Measurements from ENCODE around the gene CPED1.
"Not testable (repeated sequence)": the region's sequence is repeated elsewhere in the genome, so short reads cannot be mapped to it uniquely, and the experiment has no call there.

CPED1 gene

GRCh38 chr7:120981117-120981516 is 7.4 kb upstream of the CPED1 start:
- no peak for DNase-seq

DNA sequence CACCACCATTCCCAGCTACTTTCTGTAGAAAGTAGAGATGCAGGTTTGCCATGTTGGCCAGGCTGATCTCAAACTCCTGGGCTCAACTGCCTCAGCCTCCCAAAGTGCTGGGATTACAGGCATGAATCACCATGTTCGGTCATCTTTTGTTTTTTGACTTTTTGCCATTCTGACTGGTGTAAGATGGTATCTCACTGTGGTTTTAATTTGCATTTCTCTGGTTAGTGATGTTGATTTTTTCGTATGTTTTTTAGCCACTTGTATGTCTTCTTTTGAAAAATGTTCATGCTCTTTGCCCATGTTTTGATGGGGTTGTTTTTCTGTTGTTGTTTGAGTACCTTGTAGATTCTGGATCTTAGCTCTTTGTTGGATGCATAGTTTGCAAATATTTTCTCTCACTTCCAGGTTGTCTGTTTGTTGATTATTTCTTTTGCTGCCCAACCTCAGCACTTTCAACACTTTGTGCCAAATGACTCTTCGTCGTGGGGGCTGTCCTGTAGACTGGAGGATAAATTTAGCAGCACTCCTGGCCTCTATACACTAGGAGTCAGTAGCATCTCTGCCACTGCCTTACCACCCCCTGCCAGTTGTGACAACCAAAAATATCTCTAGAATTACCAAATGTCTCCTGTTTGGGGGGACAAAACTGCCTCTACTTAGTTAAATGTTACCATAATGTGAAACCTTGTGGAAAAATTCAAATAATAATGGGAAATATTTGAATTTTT is 6.5 kb upstream of the CPED1 start:
- no peak for DNase-seq

DNA sequence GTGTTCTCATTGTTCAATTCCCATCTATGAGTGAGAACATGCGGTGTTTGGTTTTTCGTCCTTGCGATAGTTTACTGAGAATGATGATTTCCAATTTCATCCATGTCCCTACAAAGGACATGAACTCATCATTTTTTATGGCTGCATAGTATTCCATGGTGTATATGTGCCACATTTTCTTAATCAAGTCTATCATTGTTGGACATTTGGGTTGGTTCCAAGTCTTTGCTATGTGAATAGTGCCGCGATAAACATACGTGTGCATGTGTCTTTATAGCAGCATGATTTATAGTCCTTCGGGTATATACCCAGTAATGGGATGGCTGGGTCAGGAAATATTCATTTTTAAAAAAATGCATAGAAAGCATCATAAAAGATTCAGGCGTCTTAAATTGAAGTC is 4.9 kb upstream of the CPED1 start:
- DNase-seq = not testable (repeated sequence)

GRCh38 chr7:120984406-120984805 is 4.1 kb upstream of the CPED1 start:
- no peak for DNase-seq

- DNase-seq = no peak
Observed at GRCh38 chr7:120985130-120985758, 3.3 kb upstream of the CPED1 start.

DNA sequence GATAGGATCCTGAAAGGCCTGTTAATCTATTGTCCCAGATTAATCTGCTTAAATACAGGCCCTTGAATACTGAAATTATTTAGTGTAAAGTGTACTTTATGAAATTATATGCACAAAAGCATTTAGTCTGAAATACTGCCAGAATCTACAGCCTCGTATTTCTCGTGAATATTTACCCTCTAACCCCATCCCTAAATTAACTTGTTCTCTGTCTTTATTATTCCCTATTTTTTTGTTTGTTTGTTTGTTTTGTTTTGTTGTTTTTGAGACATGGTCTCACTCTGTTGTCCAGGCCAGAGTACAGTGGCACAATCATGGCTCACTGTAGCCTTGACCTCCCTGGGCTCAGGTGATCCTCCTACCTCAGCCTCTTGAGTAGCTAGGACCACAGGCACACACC is 2.7 kb upstream of the CPED1 start:
- DNase-seq = no peak

DNA sequence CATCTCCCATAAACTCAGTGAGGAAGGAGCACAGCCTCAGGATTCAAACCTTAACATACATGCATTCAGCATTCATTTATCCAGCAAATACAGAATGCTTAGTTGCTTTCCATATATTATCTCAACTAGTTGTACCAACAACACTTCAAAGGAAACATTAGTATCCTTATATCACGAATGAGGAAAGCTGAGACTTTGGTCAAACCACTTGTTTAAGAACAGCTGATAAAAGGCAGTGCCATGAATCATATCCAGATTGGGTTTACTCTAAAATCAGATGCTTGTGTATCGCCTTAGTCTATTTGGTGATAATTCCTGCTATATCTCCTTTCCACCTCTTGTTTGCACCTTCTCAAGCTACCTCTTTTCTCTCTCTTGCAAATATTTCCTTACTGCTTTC is 1.9 kb upstream of the CPED1 start:
- no peak for DNase-seq

- DNase-seq = no peak
Observed at GRCh38 chr7:120987280-120987679, 1.2 kb upstream of the CPED1 start.

DNA sequence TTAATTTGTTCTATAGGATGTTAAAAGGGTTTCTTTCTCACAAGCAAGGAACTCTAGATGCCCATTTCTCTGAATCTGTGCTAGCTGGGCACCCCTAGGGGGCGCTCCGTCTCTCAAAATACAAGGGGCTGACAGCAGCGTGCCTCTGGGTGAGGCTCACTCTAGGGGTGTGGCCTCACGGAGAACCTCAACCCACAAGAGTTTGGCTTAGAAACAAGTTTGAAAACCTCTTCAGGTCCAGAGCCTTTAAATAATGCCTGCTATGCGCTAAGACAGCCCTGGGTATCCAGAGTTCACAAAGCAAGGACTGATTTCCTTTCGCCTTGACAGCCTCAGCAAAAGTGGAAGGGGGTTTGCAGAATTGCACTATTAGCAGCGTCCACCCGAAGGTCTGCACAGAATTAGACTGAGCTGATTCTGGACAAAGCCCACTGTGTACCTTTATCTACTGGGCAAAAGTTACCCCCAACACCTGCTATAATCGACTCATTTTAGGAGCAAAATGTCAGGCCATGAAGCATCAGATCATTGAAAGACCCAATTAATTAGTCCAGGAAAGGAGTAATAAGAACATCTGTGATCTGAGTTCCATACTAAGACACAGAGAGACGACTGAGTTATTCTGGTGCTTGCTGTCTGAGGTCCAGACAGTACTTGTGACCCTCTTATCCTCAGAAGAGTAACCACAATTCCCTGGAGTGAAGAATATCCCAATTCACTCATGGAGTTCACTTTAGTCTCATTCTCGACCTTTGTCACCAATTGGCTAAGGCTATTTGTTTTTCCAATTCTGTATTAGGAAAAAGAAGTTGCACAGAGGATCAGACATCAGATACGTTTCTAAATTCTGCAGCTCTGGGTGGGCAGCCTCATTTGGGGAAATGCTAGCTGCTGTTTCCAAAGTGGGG is 574 bp upstream of the CPED1 start:
- DNase-seq = peak in 54 of 58 donors; percentile 12 to 82 (median 62)

DNA sequence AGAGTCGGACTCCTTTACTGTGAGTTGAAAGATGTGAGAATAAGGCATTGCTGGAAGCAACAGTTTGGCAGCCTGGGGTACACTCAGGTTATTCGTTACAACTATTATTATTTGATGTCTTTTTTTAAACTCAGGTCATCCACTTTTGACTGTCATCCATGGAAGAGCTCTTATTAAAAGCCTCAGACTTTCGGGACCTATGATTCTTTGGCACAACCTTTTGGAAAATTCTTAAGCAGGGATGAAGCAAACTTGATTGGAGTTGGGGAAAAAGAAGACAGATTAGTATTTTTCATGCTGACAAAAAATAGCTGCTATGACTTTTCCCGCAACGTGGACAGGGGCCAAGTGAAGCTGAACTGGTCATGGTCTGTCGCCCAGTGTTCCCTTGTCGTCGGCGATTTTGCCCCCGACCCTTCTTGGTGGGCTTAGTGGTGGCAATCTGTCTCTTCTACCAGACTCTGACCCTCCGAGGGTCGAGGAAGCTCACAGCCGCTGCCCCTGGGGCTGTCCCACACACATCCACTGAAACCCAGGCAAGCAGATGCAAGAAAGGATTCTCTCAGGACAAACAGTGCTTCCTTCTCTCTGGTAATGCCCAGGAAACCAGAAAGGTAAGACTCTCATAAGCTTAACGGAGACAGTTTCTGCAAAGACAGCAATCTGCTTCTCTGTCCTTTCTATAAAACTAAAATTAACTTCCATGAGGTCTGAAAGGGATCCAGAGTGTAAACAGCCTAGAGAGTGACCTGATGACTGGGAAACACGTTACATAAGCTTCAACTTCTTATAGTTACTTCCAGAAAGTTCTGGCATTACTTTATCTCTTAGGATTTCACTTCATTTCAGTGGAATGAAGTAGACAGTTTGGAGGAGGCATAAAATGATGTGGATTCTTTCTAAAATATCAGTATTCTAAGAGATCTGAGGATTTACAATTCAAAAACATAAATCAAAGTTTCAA is 1.0 kb downstream of the CPED1 start:
- peak in 5 of 58 donors; percentile 1 to 4 (median 2) for DNase-seq

GRCh38 chr7:120990468-120991118 is 2.1 kb downstream of the CPED1 start:
- DNase-seq = no peak

- DNase-seq = no peak
Observed at GRCh38 chr7:120991161-120991560, 2.6 kb downstream of the CPED1 start.

GRCh38 chr7:120991581-120991980 is 3.1 kb downstream of the CPED1 start:
- DNase-seq = no peak

DNA sequence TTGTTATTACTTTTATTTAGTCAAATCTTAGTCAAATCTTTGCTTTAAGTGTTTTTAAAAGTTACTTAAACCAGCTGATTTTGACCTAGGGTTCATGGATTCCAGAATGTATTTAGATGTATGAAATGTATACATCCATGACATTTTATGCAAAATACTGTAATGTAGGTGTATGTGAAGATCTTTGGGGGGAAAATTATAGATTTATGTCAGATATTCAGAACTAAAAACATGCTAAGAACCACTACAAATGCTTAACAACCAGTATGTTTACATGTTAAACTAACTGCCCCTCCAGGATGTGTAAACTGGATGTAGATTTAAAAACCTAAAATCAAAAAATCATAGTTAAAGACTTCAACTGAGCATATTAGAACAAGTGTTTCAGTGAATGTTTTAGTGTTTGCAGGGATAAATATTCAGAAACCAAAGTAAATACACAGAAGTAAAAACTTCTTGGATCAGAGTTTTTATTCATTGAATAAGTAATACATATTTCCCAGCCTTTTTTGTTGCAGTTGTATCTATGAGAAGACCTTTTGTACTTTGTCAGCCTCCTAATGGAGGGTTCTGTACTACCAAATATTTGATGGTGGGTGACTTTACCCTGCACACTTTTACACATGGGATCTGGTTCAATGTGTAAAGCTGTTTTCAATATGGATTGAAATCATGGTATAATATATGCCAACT is 3.9 kb downstream of the CPED1 start:
- no peak for DNase-seq

DNA sequence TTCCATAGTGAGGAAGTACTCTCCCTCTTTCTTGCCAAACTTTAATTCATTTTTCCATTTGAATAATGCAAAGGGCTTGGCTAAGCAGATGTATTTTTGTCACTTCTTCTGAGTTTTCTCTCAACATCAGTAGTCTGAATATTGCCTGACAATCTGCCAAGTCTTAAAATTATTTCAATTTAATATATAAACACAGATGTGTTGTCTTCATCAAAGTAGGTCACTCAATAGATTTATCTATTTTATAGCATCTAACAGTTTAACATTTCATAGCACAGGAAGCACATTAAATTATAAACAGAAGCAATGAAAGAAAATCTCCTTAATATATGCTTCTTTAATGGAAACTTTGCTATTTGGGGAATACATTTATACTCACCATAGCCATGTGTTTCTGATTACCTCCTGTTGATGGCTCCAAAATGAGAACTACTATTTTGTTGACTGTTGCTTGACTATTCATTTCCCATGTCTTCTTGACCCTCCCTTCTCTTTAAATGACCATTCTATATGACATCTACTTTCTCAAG is 4.5 kb downstream of the CPED1 start:
- DNase-seq = no peak

- no peak for DNase-seq
Observed at GRCh38 chr7:120993553-120994191, 5.2 kb downstream of the CPED1 start.

- no peak for DNase-seq
Observed at GRCh38 chr7:120994512-120995410, 6.2 kb downstream of the CPED1 start.

GRCh38 chr7:120995654-120996053 is 7.1 kb downstream of the CPED1 start:
- no peak for DNase-seq
